Sigmoid colon (tissue), 7 donors: Measurements from ENCODE around the gene CBLB. TPM values are rescaled to one million over a fixed set of nuclear protein-coding genes. Genes with fewer than 3 reads are reported as not detected.

Experiments used
- DNase-seq: peaks from one replicate; pipeline ENCODE4 v3.0.0-alpha.2; 2019
- H3K27ac ChIP-seq, 4 donors: fragments of 200-600 bp; sonication (generic); one replicate each; pipeline ENCODE4 v1.5.1; 2016 to 2019; ENCODE audit warnings: mild to moderate bottlenecking in 1 of 4
- H3K27me3 ChIP-seq, 3 donors: fragments of 200-600 bp; sonication (generic); one replicate each; pipeline ENCODE4 v1.5.1; 2019; ENCODE audit warnings: mild to moderate bottlenecking in 1 of 3
- H3K36me3 ChIP-seq, 4 donors: fragments of 200-600 bp; sonication (generic); one replicate each; pipeline ENCODE4 v1.5.1; 2016 to 2019
- H3K4me1 ChIP-seq, 4 donors: fragments of 200-600 bp; sonication (generic); one replicate each; pipeline ENCODE4 v1.5.1; 2017 to 2019
- H3K4me3 ChIP-seq, 4 donors: fragments of 200-600 bp; sonication (generic); one replicate each; pipeline ENCODE4 v1.5.1; 2017 to 2019; ENCODE audit warnings: mild to moderate bottlenecking in 2 of 4, moderate library complexity in 1 of 4
- H3K9me3 ChIP-seq, 4 donors: fragments of 200-600 bp in 3 of 4; sonication (generic) in 3 of 4; one replicate each; pipeline versions ENCODE4 v1.5.1 to v1.6.1; 2013 to 2019
- EP300 ChIP-seq, 4 donors: sonication (generic); formaldehyde crosslinking; IDR thresholded peaks; one replicate each; pipeline ENCODE4 v1.6.1; 2017; ENCODE audit warnings: antibody characterized with exemption in 4 of 4
- POLR2A ChIP-seq, 2 donors: fragments of 450-650 bp; IDR thresholded peaks; one replicate each; pipeline ENCODE4 v1.6.1; 2016; ENCODE audit warnings: antibody characterized with exemption in 2 of 2, mild to moderate bottlenecking in 2 of 2, moderate library complexity in 2 of 2
- POLR2AphosphoS5 ChIP-seq, 4 donors: sonication (generic); formaldehyde crosslinking; IDR thresholded peaks; one replicate each; pipeline ENCODE4 v1.6.1; 2017; ENCODE audit warnings: antibody characterized with exemption in 4 of 4
- WGBS, 2 donors: extraction: QIAGEN DNeasy Blood & Tissue Kit; methylation state at CpG; one replicate each; pipeline ENCODE4 v1.1.7; 2013; 5-methylcytosine and 5-hydroxymethylcytosine counted together
- intact Hi-C: fragments of 100-400 bp; cut with DNase I; formaldehyde crosslinking; loops from one replicate; pipeline ENCODE4 v1.15.1; 2023
- polyA plus RNA-seq, 3 donors: library from polyadenylated mRNA; stranded (reverse); fragments of 200-250 nt; gene quantifications; one replicate each; pipeline ENCODE4 v1.2.3, GENCODE V29; 2013
- total RNA-seq, 4 donors: library from RNA; depleted of rRNA; stranded (reverse); fragments of >200 nt; gene quantifications; one replicate each; pipeline ENCODE4 v1.1.0, GENCODE V29; 2016
- TF ChIP-seq, protein P1 (sequence below), 4 experiments: fragments of 450-650 bp in 3 of 4; fragments of 200-600 bp in 1 of 4; IDR thresholded peaks; one replicate each; pipeline ENCODE4 v1.5.1; 2016 to 2019; ENCODE audit warnings: antibody characterized with exemption in 4 of 4, mild to moderate bottlenecking in 3 of 4, moderate library complexity in 2 of 4
- donor health status: healthy with polysubstance abuse.
- donor health status: Bipolar disorder and iron deficiency.
- donor health status: healthy.

Gene CBLB
- total and polyA plus RNA-seq, 7 donors, result 9.6 to 55.9 (median 27.4) TPM

DNA sequence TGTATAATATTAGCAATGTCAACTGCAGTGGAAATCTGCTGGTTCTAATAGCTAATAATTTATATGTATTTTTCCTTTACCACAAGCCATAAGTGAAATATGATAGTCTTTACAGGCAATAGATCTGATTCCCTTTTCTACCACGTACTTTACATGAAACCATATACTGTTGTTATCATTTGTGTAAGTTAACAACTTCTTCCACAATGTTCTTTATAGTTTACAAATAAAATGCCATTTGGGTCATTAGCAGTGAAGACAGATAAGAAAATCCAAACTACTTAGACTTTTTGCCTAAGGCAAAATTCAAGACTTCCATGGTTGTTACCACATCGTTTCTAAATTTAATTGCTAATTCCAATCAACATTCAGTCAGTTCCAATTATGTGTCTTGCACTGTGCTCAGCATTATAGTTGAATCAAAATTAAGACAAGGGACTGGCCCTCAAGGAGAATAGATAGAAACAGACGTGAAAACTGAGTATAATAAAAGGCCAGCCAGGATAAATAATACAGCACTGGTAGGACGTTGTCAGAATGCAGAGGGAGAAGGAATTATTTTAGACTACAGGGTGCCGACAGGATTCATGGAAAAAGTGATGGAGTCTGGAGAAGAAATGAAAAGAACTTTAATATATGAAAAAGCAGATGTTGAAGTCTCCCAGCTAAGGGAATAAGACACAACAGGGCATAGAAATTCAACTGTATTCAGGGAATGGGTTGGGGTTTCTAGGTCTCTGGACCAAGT is 252.3 kb downstream of the CBLB start:
- TF ChIP-seq POLR2AphosphoS5 (IDR thresholded peaks at IDR 0.05), result no peak
- TF ChIP-seq POLR2A (IDR thresholded peaks at IDR 0.05), result no peak
- TF ChIP-seq EP300 (IDR thresholded peaks at IDR 0.05), result no peak
- TF ChIP-seq, protein P1, sequence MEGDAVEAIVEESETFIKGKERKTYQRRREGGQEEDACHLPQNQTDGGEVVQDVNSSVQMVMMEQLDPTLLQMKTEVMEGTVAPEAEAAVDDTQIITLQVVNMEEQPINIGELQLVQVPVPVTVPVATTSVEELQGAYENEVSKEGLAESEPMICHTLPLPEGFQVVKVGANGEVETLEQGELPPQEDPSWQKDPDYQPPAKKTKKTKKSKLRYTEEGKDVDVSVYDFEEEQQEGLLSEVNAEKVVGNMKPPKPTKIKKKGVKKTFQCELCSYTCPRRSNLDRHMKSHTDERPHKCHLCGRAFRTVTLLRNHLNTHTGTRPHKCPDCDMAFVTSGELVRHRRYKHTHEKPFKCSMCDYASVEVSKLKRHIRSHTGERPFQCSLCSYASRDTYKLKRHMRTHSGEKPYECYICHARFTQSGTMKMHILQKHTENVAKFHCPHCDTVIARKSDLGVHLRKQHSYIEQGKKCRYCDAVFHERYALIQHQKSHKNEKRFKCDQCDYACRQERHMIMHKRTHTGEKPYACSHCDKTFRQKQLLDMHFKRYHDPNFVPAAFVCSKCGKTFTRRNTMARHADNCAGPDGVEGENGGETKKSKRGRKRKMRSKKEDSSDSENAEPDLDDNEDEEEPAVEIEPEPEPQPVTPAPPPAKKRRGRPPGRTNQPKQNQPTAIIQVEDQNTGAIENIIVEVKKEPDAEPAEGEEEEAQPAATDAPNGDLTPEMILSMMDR (IDR thresholded peaks at IDR 0.05), result no peak
- H3K9me3 ChIP-seq, result no peaks in the 10 kb centered on the region
- H3K27ac ChIP-seq, result no peak overlapping the region
- H3K36me3 ChIP-seq, result no peaks in the 10 kb centered on the region
- intact Hi-C loops, result no loop called here
- H3K4me1 ChIP-seq, result no peaks in the 10 kb centered on the region
- no peak for DNase-seq
- H3K27me3 ChIP-seq, result no peaks in the 10 kb centered on the region
- 73 to 83% methylated on average over 5 of the region's 5 CpGs for WGBS, 2 donors
- no peak overlapping the region for H3K4me3 ChIP-seq

DNA sequence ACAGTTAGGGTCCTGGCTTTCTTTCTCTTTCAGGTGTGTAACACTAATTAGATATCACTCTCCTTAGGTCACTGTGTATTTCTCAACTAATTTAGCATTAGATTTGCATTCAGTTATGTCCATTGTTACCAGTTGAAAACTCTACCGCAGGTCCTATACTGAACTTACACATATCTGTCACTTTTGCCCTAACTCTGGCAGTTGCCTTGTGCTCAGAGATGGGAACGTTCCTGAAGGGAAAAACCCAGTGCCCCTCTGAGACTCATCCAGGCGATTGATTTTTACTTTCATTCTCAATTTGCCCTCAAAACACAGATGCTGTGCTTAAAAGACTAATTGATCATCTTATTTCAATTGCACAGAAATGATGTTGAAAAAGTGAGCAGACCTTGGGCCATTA is 253.0 kb downstream of the CBLB start:
- Histone ChIP-seq H3K4me1 (no peaks in the 10 kb centered on the region), H3K4me3 (no peak overlapping the region), H3K36me3 (no peaks in the 10 kb centered on the region), H3K27me3 (no peaks in the 10 kb centered on the region), H3K27ac (no peak overlapping the region), H3K9me3 (no peaks in the 10 kb centered on the region)
- DNase-seq, result no peak
- TF ChIP-seq, protein P1 (IDR thresholded peaks at IDR 0.05), result no peak
- TF ChIP-seq POLR2A (IDR thresholded peaks at IDR 0.05) (no peak), EP300 (IDR thresholded peaks at IDR 0.05) (no peak), POLR2AphosphoS5 (IDR thresholded peaks at IDR 0.05) (no peak)
- WGBS, 2 donors, result 87 to 92% methylated on average over 3 of the region's 3 CpGs
- intact Hi-C loops, result no loop called here

DNA sequence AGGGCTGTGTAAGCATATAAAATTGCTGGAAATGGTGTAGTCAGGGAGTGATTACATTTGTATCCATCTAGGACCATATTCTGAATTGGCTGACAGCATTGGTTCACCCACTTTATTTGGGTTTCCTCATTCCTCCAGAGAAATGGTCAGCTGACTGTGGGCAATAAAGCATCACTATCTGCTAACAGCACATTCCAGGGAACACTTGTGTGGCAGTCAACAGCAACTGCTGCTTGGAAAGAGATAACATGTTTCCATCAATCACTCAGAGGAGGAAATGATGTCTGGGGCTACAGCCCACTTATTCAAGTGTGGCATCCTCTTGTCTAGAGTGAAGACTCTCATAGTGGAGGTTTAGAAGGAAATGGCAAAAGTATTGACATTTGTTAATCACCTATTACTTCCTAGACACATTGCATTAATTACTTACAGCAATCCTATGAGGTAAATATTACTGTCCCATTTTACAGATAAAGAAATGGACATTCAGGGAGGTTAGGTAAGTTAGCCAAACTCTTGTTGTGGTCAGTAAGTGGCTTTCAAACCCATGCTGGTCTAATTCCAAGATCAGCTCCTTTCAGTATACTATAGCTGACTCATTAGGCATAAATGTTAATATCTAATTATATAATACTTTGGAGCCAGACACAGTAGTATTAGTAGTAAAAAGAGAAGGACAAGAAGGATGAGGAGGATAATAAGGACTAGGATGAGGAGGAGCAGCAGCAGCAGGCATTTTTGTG is 254.4 kb downstream of the CBLB start:
- H3K9me3 ChIP-seq, result no peaks in the 10 kb centered on the region
- no peak for TF ChIP-seq POLR2A (IDR thresholded peaks at IDR 0.05)
- no peak for TF ChIP-seq EP300 (IDR thresholded peaks at IDR 0.05)
- TF ChIP-seq, protein P1 (IDR thresholded peaks at IDR 0.05), result no peak
- no peak for TF ChIP-seq POLR2AphosphoS5 (IDR thresholded peaks at IDR 0.05)
- H3K36me3 ChIP-seq, result no peaks in the 10 kb centered on the region
- intact Hi-C loops, result no loop called here
- DNase-seq, result no peak
- no peak overlapping the region for H3K4me3 ChIP-seq
- H3K4me1 ChIP-seq, result no peaks in the 10 kb centered on the region
- no peaks in the 10 kb centered on the region for H3K27me3 ChIP-seq
- no peak overlapping the region for H3K27ac ChIP-seq

DNA sequence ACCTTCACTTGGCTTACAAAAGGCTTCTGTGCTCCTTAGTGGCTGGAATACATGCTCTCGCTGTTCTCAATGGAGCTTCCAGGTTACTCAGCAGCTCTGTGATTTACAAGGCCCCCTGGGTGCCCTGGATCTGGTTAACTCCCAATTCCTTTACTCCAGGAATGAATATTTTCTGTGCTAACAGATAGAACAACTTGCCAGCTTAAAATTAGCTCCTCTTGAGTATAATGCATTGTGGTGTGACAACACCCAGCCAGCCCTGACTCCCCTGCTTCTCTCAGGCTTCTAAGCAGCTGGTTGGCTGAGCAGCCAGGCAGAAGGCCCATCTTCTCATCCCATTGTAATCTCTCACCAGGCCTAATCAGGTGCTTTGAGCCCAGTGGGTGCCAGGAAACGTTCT is 255.7 kb downstream of the CBLB start:
- Histone ChIP-seq H3K9me3 (no peaks in the 10 kb centered on the region), H3K36me3 (no peaks in the 10 kb centered on the region), H3K4me3 (no peak overlapping the region), H3K4me1 (no peaks in the 10 kb centered on the region), H3K27ac (no peak overlapping the region), H3K27me3 (no peaks in the 10 kb centered on the region)
- TF ChIP-seq, protein P1 (IDR thresholded peaks at IDR 0.05), result no peak
- TF ChIP-seq POLR2AphosphoS5 (IDR thresholded peaks at IDR 0.05) (no peak), EP300 (IDR thresholded peaks at IDR 0.05) (no peak), POLR2A (IDR thresholded peaks at IDR 0.05) (no peak)
- no peak for DNase-seq
- intact Hi-C loops, result no loop called here
- WGBS, 2 donors, result 82 to 85% methylated on average over 2 of the region's 2 CpGs
